NCI-H510A treated with DMSO at 0.1 percent for 48 hours (cell line): Measurements from ENCODE around the gene HIGD1B.
A peak's percentile ranks its signal among the peaks of the same experiment; 100 is the strongest.

Experiments used
- DNase-seq: peaks from one replicate; lab custom pipeline; 2025; lab: John Stamatoyannopoulos, UW

Gene HIGD1B

GRCh38 chr17:44837196-44837595, 10.5 kb upstream of the HIGD1B start:
- no peak for DNase-seq

- no peak for DNase-seq
These were observed 7.4 kb upstream of the HIGD1B start for GRCh38 chr17:44840274-44840673.

GRCh38 chr17:44840936-44841335, 6.7 kb upstream of the HIGD1B start:
- DNase-seq: no peak

GRCh38 chr17:44842748-44843147, 4.9 kb upstream of the HIGD1B start:
- no peak for DNase-seq

- DNase-seq: no peak
These were observed 3.3 kb upstream of the HIGD1B start for GRCh38 chr17:44844390-44844830.

GRCh38 chr17:44846206-44846605, 1.5 kb upstream of the HIGD1B start:
- no peak for DNase-seq

GRCh38 chr17:44848257-44848795, 643 bp downstream of the HIGD1B start:
- DNase-seq: no peak

GRCh38 chr17:44848961-44849489, 1.3 kb downstream of the HIGD1B start:
- DNase-seq: no peak

- no peak for DNase-seq
These were observed 2.3 kb downstream of the HIGD1B start for GRCh38 chr17:44850025-44850424.

- DNase-seq: no peak
These were observed 2.9 kb downstream of the HIGD1B start for GRCh38 chr17:44850612-44851011.

GRCh38 chr17:44854192-44854591, 6.5 kb downstream of the HIGD1B start:
- no peak for DNase-seq

GRCh38 chr17:44859701-44860100, 12.0 kb downstream of the HIGD1B start:
- DNase-seq: no peak

GRCh38 chr17:44862278-44862914, 14.7 kb downstream of the HIGD1B start:
- DNase-seq: no peak

- DNase-seq: no peak
These were observed 15.6 kb downstream of the HIGD1B start for GRCh38 chr17:44863061-44863918.

- no peak for DNase-seq
These were observed 17.1 kb downstream of the HIGD1B start for GRCh38 chr17:44864831-44865230.

GRCh38 chr17:44865231-44865660, 17.6 kb downstream of the HIGD1B start:
- peak; percentile 79 for DNase-seq

- DNase-seq: no peak
These were observed 18.2 kb downstream of the HIGD1B start for GRCh38 chr17:44865931-44866330.

GRCh38 chr17:44867841-44868240, 20.2 kb downstream of the HIGD1B start:
- DNase-seq: no peak

- no peak for DNase-seq
These were observed 23.9 kb downstream of the HIGD1B start for GRCh38 chr17:44871556-44871955.

- DNase-seq: no peak
These were observed 24.6 kb downstream of the HIGD1B start for GRCh38 chr17:44872131-44872768.

GRCh38 chr17:44875761-44876160, 28.1 kb downstream of the HIGD1B start:
- no peak for DNase-seq

GRCh38 chr17:44877121-44877520, 29.4 kb downstream of the HIGD1B start:
- DNase-seq: no peak
